GM12878 (cell line): ENCODE results near the gene AMY1B. TPM values are rescaled to one million over a fixed set of nuclear protein-coding genes. Genes with fewer than 3 reads are reported as not detected.

Experiments used
- polyA plus RNA-seq, 11 experiments: library from polyadenylated mRNA; depleted of rRNA in 4 of 11; unstranded in 6 of 11; stranded (reverse) in 5 of 11; fragments of >200 nt; fragmentation: Nextera tagmentation in 4 of 11; fragmentation: Illumina TruSeq in 1 of 11; extraction: Ambion mirVana in 4 of 11; extraction: Trizol in 1 of 11; gene quantifications; 1 replicate in 1 of 11; 2 replicates in 10 of 11; pipeline versions ENCODE4 v1.2.1 to v1.2.3, GENCODE V29; 2011 to 2016; ENCODE audit warnings: inconsistent platforms in 2 of 11, missing spikeins in 2 of 11, low read depth in 1 of 11
- small RNA-seq: library from RNA; depleted of rRNA; stranded (forward); fragments of <200 nt; gene quantifications from one replicate; pipeline ENCODE3, GENCODE V24; 2014
- total RNA-seq, 4 experiments: library from RNA; depleted of rRNA in 3 of 4; stranded (reverse); fragments of >200 nt in 3 of 4; fragmentation: Illumina TruSeq in 1 of 4; extraction: Trizol in 1 of 4; gene quantifications; 2 replicates each; pipeline versions ENCODE4 v1.2.1 to v1.2.3, GENCODE V29; 2013 to 2021

The AMY1B gene
- total and polyA plus RNA-seq, 10 of the 15 experiments (the other 5 are each of a cell fraction or from before 2014, with no cell fraction given) = 0.08 to 0.25 TPM; not detected in 8

Small RNA genes lying within 50 kb of the gene (small RNA-seq; reads per million reads assigned to genes)
- not detected for gene AC105272.1

Other genes with a start within 250 kb of the AMY1B start
- 11.4 and 19.2 TPM in 2 replicates for gene RNPC3, start 170.5 kb downstream of the AMY1B start, total RNA-seq (2014; rRNA removed)
- gene RNPC3, start 170.5 kb downstream of the AMY1B start, total RNA-seq (2014; rRNA removed; fragmentation: Illumina TruSeq; extraction: Trizol) = 27.5 and 27.6 TPM in 2 replicates
- gene RNPC3, start 170.5 kb downstream of the AMY1B start, total RNA-seq (2021) = 18.9 TPM in 2 replicates
- gene RNPC3, start 170.5 kb downstream of the AMY1B start, polyA plus RNA-seq (2011; rRNA removed) = 53.7 and 60.7 TPM in 2 replicates
- 36.5 and 54.5 TPM in 2 replicates for gene RNPC3, start 170.5 kb downstream of the AMY1B start, polyA plus RNA-seq (2014; fragmentation: Illumina TruSeq; extraction: Trizol)
- gene RNPC3, start 170.5 kb downstream of the AMY1B start, polyA plus RNA-seq (2014; fragmentation: Nextera tagmentation; extraction: Ambion mirVana) = 10 to 100 TPM; 19.1 to 21.8 TPM
- gene RNPC3, start 170.5 kb downstream of the AMY1B start, polyA plus RNA-seq (2014; rRNA removed) = 32.1 and 32.5 TPM in 2 replicates
- gene RNPC3, start 170.5 kb downstream of the AMY1B start, polyA plus RNA-seq (2016; fragmentation: Nextera tagmentation; extraction: Ambion mirVana) = 10 to 100 TPM; 21.5 to 23.6 TPM
- gene AMY2B, start 124.6 kb downstream of the AMY1B start, total RNA-seq (2014; rRNA removed) = 5.2 and 5.6 TPM in 2 replicates
- 6.5 and 7.5 TPM in 2 replicates for gene AMY2B, start 124.6 kb downstream of the AMY1B start, total RNA-seq (2014; rRNA removed; fragmentation: Illumina TruSeq; extraction: Trizol)
- gene AMY2B, start 124.6 kb downstream of the AMY1B start, total RNA-seq (2021) = 3.7 and 4.3 TPM in 2 replicates
- gene AMY2B, start 124.6 kb downstream of the AMY1B start, polyA plus RNA-seq (2011; rRNA removed) = 9.9 and 14.5 TPM in 2 replicates
- gene AMY2B, start 124.6 kb downstream of the AMY1B start, polyA plus RNA-seq (2014; fragmentation: Illumina TruSeq; extraction: Trizol) = 5.3 TPM in 2 replicates
- 1 to 10 TPM; 2.1 to 3.8 TPM for gene AMY2B, start 124.6 kb downstream of the AMY1B start, polyA plus RNA-seq (2014; fragmentation: Nextera tagmentation; extraction: Ambion mirVana)
- gene AMY2B, start 124.6 kb downstream of the AMY1B start, polyA plus RNA-seq (2014; rRNA removed) = 6.2 and 8.9 TPM in 2 replicates
- 1 to 10 TPM; 2.9 to 3.1 TPM for gene AMY2B, start 124.6 kb downstream of the AMY1B start, polyA plus RNA-seq (2016; fragmentation: Nextera tagmentation; extraction: Ambion mirVana)
- gene AMY2A, start 78.8 kb downstream of the AMY1B start, total RNA-seq (2014; rRNA removed) = not detected in 2 replicates
- not detected in 2 replicates for gene AMY2A, start 78.8 kb downstream of the AMY1B start, total RNA-seq (2014; rRNA removed; fragmentation: Illumina TruSeq; extraction: Trizol)
- gene AMY2A, start 78.8 kb downstream of the AMY1B start, total RNA-seq (2021) = 0.35 TPM in 1 of 2 replicates, not detected in the other
- not detected in 2 replicates for gene AMY2A, start 78.8 kb downstream of the AMY1B start, polyA plus RNA-seq (2011; rRNA removed)
- gene AMY2A, start 78.8 kb downstream of the AMY1B start, polyA plus RNA-seq (2014; fragmentation: Illumina TruSeq; extraction: Trizol) = not detected in 2 replicates
- not detected for gene AMY2A, start 78.8 kb downstream of the AMY1B start, polyA plus RNA-seq (2014; fragmentation: Nextera tagmentation; extraction: Ambion mirVana)
- not detected in 2 replicates for gene AMY2A, start 78.8 kb downstream of the AMY1B start, polyA plus RNA-seq (2014; rRNA removed)
- not detected for gene AMY2A, start 78.8 kb downstream of the AMY1B start, polyA plus RNA-seq (2016; fragmentation: Nextera tagmentation; extraction: Ambion mirVana)
- not detected in 2 replicates for gene AMY1A, start 40.5 kb downstream of the AMY1B start, total RNA-seq (2014; rRNA removed)
- gene AMY1A, start 40.5 kb downstream of the AMY1B start, total RNA-seq (2014; rRNA removed; fragmentation: Illumina TruSeq; extraction: Trizol) = not detected in 2 replicates
- not detected in 2 replicates for gene AMY1A, start 40.5 kb downstream of the AMY1B start, total RNA-seq (2021)
- not detected in 2 replicates for gene AMY1A, start 40.5 kb downstream of the AMY1B start, polyA plus RNA-seq (2011; rRNA removed)
- not detected in 2 replicates for gene AMY1A, start 40.5 kb downstream of the AMY1B start, polyA plus RNA-seq (2014; fragmentation: Illumina TruSeq; extraction: Trizol)
- under 1 TPM in 1 of 2 experiments, not detected in 1; 0.08 TPM for gene AMY1A, start 40.5 kb downstream of the AMY1B start, polyA plus RNA-seq (2014; fragmentation: Nextera tagmentation; extraction: Ambion mirVana)
- not detected in 2 replicates for gene AMY1A, start 40.5 kb downstream of the AMY1B start, polyA plus RNA-seq (2014; rRNA removed)
- gene AMY1A, start 40.5 kb downstream of the AMY1B start, polyA plus RNA-seq (2016; fragmentation: Nextera tagmentation; extraction: Ambion mirVana) = not detected
- 0.06 and 0.22 TPM in 2 replicates for gene AMY1C, start 53.7 kb upstream of the AMY1B start, total RNA-seq (2014; rRNA removed)
- gene AMY1C, start 53.7 kb upstream of the AMY1B start, total RNA-seq (2014; rRNA removed; fragmentation: Illumina TruSeq; extraction: Trizol) = not detected in 2 replicates
- not detected in 2 replicates for gene AMY1C, start 53.7 kb upstream of the AMY1B start, total RNA-seq (2021)
- not detected in 2 replicates for gene AMY1C, start 53.7 kb upstream of the AMY1B start, polyA plus RNA-seq (2011; rRNA removed)
- gene AMY1C, start 53.7 kb upstream of the AMY1B start, polyA plus RNA-seq (2014; fragmentation: Illumina TruSeq; extraction: Trizol) = 0.13 TPM in 1 of 2 replicates, not detected in the other
- under 1 TPM in 1 of 2 experiments, not detected in 1; 0.07 TPM for gene AMY1C, start 53.7 kb upstream of the AMY1B start, polyA plus RNA-seq (2014; fragmentation: Nextera tagmentation; extraction: Ambion mirVana)
- gene AMY1C, start 53.7 kb upstream of the AMY1B start, polyA plus RNA-seq (2014; rRNA removed) = 0.13 TPM in 1 of 2 replicates, not detected in the other
- not detected for gene AMY1C, start 53.7 kb upstream of the AMY1B start, polyA plus RNA-seq (2016; fragmentation: Nextera tagmentation; extraction: Ambion mirVana)